GM18870 (cell line): ENCODE data around the gene HMGN3.
"Not testable (repeated sequence)": the region's sequence is repeated elsewhere in the genome, so short reads cannot be mapped to it uniquely, and the experiment has no call there.

Experiments
- ATAC-seq: cut with Tn5 transposase; IDR thresholded peaks from one replicate; pipeline ENCODE4 v1.9.1; 2021; ENCODE audit warnings: moderate library complexity; ENCODE audit not compliant: unreplicated experiment

HMGN3 gene

GRCh38 chr6:79234150-79235022 is at the start of gene HMGN3:
HMGN3 (minus strand) TSS chr6:79234682.
- ATAC-seq = peak; percentile 82

- no peak for ATAC-seq
These were observed 46.3 kb upstream of the HMGN3 start for GRCh38 chr6:79280756-79281155.

- no peak for ATAC-seq
These were observed 42.6 kb upstream of the HMGN3 start for GRCh38 chr6:79277109-79277508.

- ATAC-seq = no peak
These were observed 35.4 kb upstream of the HMGN3 start for GRCh38 chr6:79269877-79270276.

GRCh38 chr6:79267128-79267527 is 32.6 kb upstream of the HMGN3 start:
- no peak for ATAC-seq

- ATAC-seq = no peak
These were observed 31.6 kb upstream of the HMGN3 start for GRCh38 chr6:79266051-79266450.

- ATAC-seq = no peak
These were observed 28.9 kb upstream of the HMGN3 start for GRCh38 chr6:79263359-79263758.

- no peak for ATAC-seq
These were observed 27.2 kb upstream of the HMGN3 start for GRCh38 chr6:79261666-79262065.

GRCh38 chr6:79260772-79261171 is 26.3 kb upstream of the HMGN3 start:
- no peak for ATAC-seq

- no peak for ATAC-seq
These were observed 23.1 kb upstream of the HMGN3 start for GRCh38 chr6:79257381-79258205.

GRCh38 chr6:79256770-79257169 is 22.3 kb upstream of the HMGN3 start:
- not testable (repeated sequence) for ATAC-seq

- ATAC-seq = not testable (repeated sequence)
These were observed 20.6 kb upstream of the HMGN3 start for GRCh38 chr6:79255086-79255485.

- ATAC-seq = no peak
These were observed 16.1 kb upstream of the HMGN3 start for GRCh38 chr6:79250559-79250958.

- ATAC-seq = peak; percentile 86
These were observed 15.6 kb upstream of the HMGN3 start for GRCh38 chr6:79250107-79250514.

GRCh38 chr6:79249136-79249535 is 14.7 kb upstream of the HMGN3 start:
- no peak for ATAC-seq

- peak; percentile 86 for ATAC-seq
These were observed 12.4 kb upstream of the HMGN3 start for GRCh38 chr6:79246891-79247290.

GRCh38 chr6:79241228-79241627 is 6.7 kb upstream of the HMGN3 start:
- ATAC-seq = no peak

GRCh38 chr6:79240509-79240908 is 6.0 kb upstream of the HMGN3 start:
- no peak for ATAC-seq

- peak; percentile 51 for ATAC-seq
These were observed 5.2 kb upstream of the HMGN3 start for GRCh38 chr6:79239536-79240168.

- ATAC-seq = no peak
These were observed 4.4 kb upstream of the HMGN3 start for GRCh38 chr6:79238919-79239318.

- ATAC-seq = no peak
These were observed 2.2 kb upstream of the HMGN3 start for GRCh38 chr6:79236711-79237110.
